IMR-90 (cell line): ENCODE data around the gene TBC1D16.

Source experiments
- BHLHE40 ChIP-seq: fragments of 150-350 bp; IDR thresholded peaks from 2 replicates; pipeline ENCODE4 v1.6.1; 2016; ENCODE audit warnings: mild to moderate bottlenecking, low read depth, low read length
- CEBPB ChIP-seq: IDR thresholded peaks from 2 replicates; pipeline ENCODE4 v1.6.1; 2012; ENCODE audit warnings: low read depth, low read length, improper control_type of control experiment
- FOS ChIP-seq: fragments of 150-350 bp; IDR thresholded peaks from 2 replicates; pipeline ENCODE4 v1.6.1; 2016; ENCODE audit warnings: low read depth, low read length
- MAFK ChIP-seq: IDR thresholded peaks from 2 replicates; pipeline ENCODE4 v1.6.1; 2012; ENCODE audit warnings: low read depth, low read length, improper control_type of control experiment
- MAZ ChIP-seq: IDR thresholded peaks from 2 replicates; pipeline ENCODE4 v1.6.1; 2012; ENCODE audit warnings: low read depth, mild to moderate bottlenecking, low read length, improper control_type of control experiment, moderate library complexity, borderline replicate concordance
- NFE2L2 ChIP-seq: fragments of 150-350 bp; IDR thresholded peaks from 2 replicates; pipeline ENCODE4 v1.6.1; 2016; ENCODE audit warnings: low read depth, mild to moderate bottlenecking, low read length
- POLR2A ChIP-seq: IDR thresholded peaks from 2 replicates; pipeline ENCODE4 v1.6.1; 2012; ENCODE audit warnings: mild to moderate bottlenecking, low read depth, low read length
- RCOR1 ChIP-seq: IDR thresholded peaks from 2 replicates; pipeline ENCODE4 v1.6.1; 2012; ENCODE audit warnings: mild to moderate bottlenecking, low read length, improper control_type of control experiment; ENCODE audit not compliant: insufficient replicate concordance
- RFX5 ChIP-seq: IDR thresholded peaks from 2 replicates; pipeline ENCODE4 v1.8.0; 2012; ENCODE audit warnings: low read depth, mild to moderate bottlenecking, low read length, moderate library complexity
- SMC3 ChIP-seq: fragments of 150-350 bp; IDR thresholded peaks from 2 replicates; pipeline ENCODE4 v1.6.1; 2016; ENCODE audit warnings: low read depth, mild to moderate bottlenecking, antibody characterized with exemption, low read length, moderate library complexity
- TF ChIP-seq, protein P1 (sequence below): conservative IDR thresholded peaks from 2 replicates; pipeline ENCODE4 v1.5.1; 2012; ENCODE audit warnings: mild to moderate bottlenecking, low read depth, low read length, improper control_type of control experiment
- TF ChIP-seq, protein P2 (sequence below): fragments of 150-350 bp; IDR thresholded peaks from 2 replicates; pipeline ENCODE4 v1.6.1; 2016; ENCODE audit warnings: low read depth, mild to moderate bottlenecking, low read length, moderate library complexity, borderline replicate concordance
- TF ChIP-seq, protein P3 (sequence below): fragments of 150-350 bp; IDR thresholded peaks from 2 replicates; pipeline ENCODE4 v1.6.1; 2017; ENCODE audit warnings: mild to moderate bottlenecking, antibody characterized with exemption, low read length, low read depth

DNA sequence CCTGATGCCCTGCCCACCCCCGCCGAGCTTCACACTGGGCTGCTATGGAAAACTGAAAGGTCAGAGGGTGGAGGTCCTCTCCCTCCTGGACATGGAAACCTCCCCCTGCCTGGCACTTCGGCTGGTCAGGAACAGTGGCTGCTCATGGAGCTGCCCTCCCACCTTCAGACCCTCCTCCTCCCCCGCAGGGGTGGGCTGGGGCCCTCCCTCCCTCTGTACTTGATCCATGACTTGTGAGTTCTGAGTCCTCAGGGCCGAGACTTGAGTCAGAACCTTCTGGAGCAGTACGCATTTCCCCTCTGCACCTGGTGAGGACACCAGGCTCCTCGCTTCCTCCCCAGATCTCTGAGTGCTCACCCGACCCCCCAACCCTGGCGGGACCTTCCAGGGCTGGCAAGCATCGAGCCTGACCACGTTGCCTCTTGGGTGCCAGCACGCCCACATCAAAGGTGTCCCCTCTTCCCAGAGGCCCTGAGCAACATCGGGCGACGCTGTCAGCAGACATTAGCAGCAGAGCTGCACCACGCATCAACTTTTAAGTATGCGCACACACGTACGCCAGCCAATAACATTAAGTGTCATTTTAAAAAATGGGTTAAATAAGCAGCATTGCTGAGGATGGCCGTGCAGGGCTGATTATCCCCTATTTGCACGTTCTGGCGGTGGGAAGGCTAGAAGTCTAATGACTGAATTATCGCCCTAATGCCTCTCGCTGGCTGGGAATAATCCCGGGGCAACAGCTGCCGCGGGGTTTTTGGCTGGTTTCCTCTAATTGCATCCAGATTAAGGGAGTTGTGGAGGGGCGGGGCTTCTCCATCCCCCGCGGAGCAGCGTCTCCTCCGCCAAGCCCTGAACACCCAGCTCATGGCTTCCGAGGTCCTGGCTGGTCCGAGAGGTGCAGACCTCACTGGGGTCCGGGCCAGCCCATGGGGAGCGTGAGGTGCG, 98.0 kb downstream of the TBC1D16 start:
- TF ChIP-seq CEBPB (no peak), POLR2A (no peak), MAFK (no peak), SMC3 (no peak), MAZ (no peak), RCOR1 (no peak), NFE2L2 (no peak), BHLHE40 (no peak), RFX5 (no peak), FOS (no peak)
- TF ChIP-seq, protein P1, sequence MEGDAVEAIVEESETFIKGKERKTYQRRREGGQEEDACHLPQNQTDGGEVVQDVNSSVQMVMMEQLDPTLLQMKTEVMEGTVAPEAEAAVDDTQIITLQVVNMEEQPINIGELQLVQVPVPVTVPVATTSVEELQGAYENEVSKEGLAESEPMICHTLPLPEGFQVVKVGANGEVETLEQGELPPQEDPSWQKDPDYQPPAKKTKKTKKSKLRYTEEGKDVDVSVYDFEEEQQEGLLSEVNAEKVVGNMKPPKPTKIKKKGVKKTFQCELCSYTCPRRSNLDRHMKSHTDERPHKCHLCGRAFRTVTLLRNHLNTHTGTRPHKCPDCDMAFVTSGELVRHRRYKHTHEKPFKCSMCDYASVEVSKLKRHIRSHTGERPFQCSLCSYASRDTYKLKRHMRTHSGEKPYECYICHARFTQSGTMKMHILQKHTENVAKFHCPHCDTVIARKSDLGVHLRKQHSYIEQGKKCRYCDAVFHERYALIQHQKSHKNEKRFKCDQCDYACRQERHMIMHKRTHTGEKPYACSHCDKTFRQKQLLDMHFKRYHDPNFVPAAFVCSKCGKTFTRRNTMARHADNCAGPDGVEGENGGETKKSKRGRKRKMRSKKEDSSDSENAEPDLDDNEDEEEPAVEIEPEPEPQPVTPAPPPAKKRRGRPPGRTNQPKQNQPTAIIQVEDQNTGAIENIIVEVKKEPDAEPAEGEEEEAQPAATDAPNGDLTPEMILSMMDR = no peak
- TF ChIP-seq, protein P2, sequence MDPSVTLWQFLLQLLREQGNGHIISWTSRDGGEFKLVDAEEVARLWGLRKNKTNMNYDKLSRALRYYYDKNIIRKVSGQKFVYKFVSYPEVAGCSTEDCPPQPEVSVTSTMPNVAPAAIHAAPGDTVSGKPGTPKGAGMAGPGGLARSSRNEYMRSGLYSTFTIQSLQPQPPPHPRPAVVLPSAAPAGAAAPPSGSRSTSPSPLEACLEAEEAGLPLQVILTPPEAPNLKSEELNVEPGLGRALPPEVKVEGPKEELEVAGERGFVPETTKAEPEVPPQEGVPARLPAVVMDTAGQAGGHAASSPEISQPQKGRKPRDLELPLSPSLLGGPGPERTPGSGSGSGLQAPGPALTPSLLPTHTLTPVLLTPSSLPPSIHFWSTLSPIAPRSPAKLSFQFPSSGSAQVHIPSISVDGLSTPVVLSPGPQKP = no peak
- TF ChIP-seq, protein P3, sequence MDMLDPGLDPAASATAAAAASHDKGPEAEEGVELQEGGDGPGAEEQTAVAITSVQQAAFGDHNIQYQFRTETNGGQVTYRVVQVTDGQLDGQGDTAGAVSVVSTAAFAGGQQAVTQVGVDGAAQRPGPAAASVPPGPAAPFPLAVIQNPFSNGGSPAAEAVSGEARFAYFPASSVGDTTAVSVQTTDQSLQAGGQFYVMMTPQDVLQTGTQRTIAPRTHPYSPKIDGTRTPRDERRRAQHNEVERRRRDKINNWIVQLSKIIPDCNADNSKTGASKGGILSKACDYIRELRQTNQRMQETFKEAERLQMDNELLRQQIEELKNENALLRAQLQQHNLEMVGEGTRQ = no peak
